Esophagus muscularis mucosa (tissue), 4 donors: ENCODE data around the gene XXYLT1. TPM values are rescaled to one million over a fixed set of nuclear protein-coding genes. Genes with fewer than 3 reads are reported as not detected.

Source experiments
- DNase-seq: peaks from one replicate; pipeline ENCODE4 v3.0.0-alpha.2; 2017; ENCODE audit errors: extremely low spot score
- H3K27ac ChIP-seq, 4 donors: fragments of 200-600 bp; sonication (generic); replicated peaks in 1 of 4; 1 replicate in 3 of 4; 2 replicates in 1 of 4; pipeline ENCODE4 v1.5.1; 2016 to 2019; ENCODE audit warnings: mild to moderate bottlenecking in 1 of 4
- H3K27me3 ChIP-seq, 4 donors: fragments of 200-600 bp; sonication (generic); one replicate each; pipeline versions ENCODE4 v1.5.1 to v1.6.0; 2016 to 2019
- H3K36me3 ChIP-seq, 4 donors: fragments of 200-600 bp; sonication (generic); one replicate each; pipeline ENCODE4 v1.5.1; 2016 to 2019
- H3K4me1 ChIP-seq, 4 donors: fragments of 200-600 bp; sonication (generic); one replicate each; pipeline ENCODE4 v1.5.1; 2016 to 2019
- H3K4me3 ChIP-seq, 4 donors: fragments of 200-600 bp; sonication (generic); 1 replicate in 2 of 4; 2 replicates in 2 of 4; pipeline ENCODE4 v1.5.1; 2016 to 2019; ENCODE audit warnings: mild to moderate bottlenecking in 4 of 4, moderate library complexity in 1 of 4
- H3K9me3 ChIP-seq, 4 donors: fragments of 200-600 bp; sonication (generic); 1 replicate in 3 of 4; 2 replicates in 1 of 4; pipeline ENCODE4 v1.5.1; 2016 to 2019
- CTCF ChIP-seq, 3 experiments: fragments of 200-600 bp in 2 of 3; fragments of 450-650 bp in 1 of 3; sonication (generic) in 2 of 3; IDR thresholded peaks; one replicate each; pipeline ENCODE4 v1.5.1; 2017 to 2019; ENCODE audit warnings: antibody characterized with exemption in 3 of 3, mild to moderate bottlenecking in 2 of 3, moderate library complexity in 1 of 3
- EP300 ChIP-seq: sonication (generic); formaldehyde crosslinking; IDR thresholded peaks from one replicate; pipeline ENCODE4 v1.6.1; 2017; ENCODE audit warnings: antibody characterized with exemption
- POLR2A ChIP-seq: fragments of 450-650 bp; IDR thresholded peaks from one replicate; pipeline ENCODE4 v1.6.1; 2017; ENCODE audit warnings: antibody characterized with exemption, moderate library complexity, mild to moderate bottlenecking, low read depth
- POLR2AphosphoS5 ChIP-seq, 2 donors: sonication (generic); formaldehyde crosslinking; IDR thresholded peaks; one replicate each; pipeline ENCODE4 v1.6.1; 2017; ENCODE audit warnings: antibody characterized with exemption in 2 of 2
- WGBS: methylation state at CpG from one replicate; pipeline ENCODE4 v1.1.5; 2018; 5-methylcytosine and 5-hydroxymethylcytosine counted together
- intact Hi-C: fragments of 100-400 bp; cut with DNase I; formaldehyde crosslinking; loops from one replicate; pipeline ENCODE4 v1.15.1; 2023
- total RNA-seq, 4 donors: library from RNA; depleted of rRNA; stranded (reverse); fragments of >200 nt; gene quantifications; one replicate each; pipeline versions ENCODE4 v1.1.0 to v1.2.1, GENCODE V29; 2016

The XXYLT1 gene, protein sequence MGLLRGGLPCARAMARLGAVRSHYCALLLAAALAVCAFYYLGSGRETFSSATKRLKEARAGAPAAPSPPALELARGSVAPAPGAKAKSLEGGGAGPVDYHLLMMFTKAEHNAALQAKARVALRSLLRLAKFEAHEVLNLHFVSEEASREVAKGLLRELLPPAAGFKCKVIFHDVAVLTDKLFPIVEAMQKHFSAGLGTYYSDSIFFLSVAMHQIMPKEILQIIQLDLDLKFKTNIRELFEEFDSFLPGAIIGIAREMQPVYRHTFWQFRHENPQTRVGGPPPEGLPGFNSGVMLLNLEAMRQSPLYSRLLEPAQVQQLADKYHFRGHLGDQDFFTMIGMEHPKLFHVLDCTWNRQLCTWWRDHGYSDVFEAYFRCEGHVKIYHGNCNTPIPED
- total RNA-seq = 10 to 100 TPM in 3 of 4 donors, 1 to 10 TPM in 1; 8.8 to 18.5 (median 13.9) TPM

- peak; percentile 94 for DNase-seq
- no peaks in the 10 kb centered on the region for H3K27me3 ChIP-seq
Observed at GRCh38 chr3:195270817-195271409, at the start of gene XXYLT1. TSS of gene XXYLT1 (minus strand) at chr3:195271159. CDS start at chr3:195271058, 101 bp downstream.

DNA sequence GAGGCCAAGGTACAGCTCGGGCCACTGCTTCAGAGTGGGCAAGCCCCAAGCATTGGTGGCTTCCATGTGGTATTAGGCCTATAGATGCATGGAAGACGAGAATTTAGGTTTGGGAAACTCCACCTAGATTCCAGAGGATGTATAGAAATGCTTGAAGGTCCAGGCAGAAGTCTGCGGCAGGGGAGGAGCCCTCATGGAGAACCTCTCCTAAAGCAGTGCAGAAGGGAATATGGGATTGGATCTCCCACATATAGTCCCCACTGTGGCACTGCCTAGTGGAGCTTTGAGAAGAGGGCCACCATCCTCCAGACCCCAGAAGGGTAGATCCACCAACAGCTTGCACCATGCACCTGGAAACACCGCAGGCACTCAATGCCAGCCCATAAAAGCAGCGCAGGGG is 48.1 kb upstream of the XXYLT1 start:
- no peaks in the 10 kb centered on the region for H3K9me3 ChIP-seq
- no peaks in the 10 kb centered on the region for H3K4me1 ChIP-seq
- no peak for DNase-seq
- no peak overlapping the region for H3K27ac ChIP-seq
- H3K27me3 ChIP-seq = no peaks in the 10 kb centered on the region
- WGBS = 100% methylated on average over 3 of the region's 5 CpGs
- H3K36me3 ChIP-seq = peaks cover 9 to 28% (median 18%) of the 10 kb centered on the region in 4 donors
- intact Hi-C loops = no loop called here
- no peak overlapping the region for H3K4me3 ChIP-seq
- TF ChIP-seq POLR2A (no peak), EP300 (no peak), CTCF (IDR thresholded peaks at IDR 0.05) (no peak), POLR2AphosphoS5 (IDR thresholded peaks at IDR 0.05) (no peak)

More at GRCh38 chr3:195270817-195271409, at the start of gene XXYLT1:
- intact Hi-C loops = loop anchor here (1.0 to 5.0 kb wide), 2 partner anchors 171 to 251 kb away; partner anchors contain the start of gene ACAP2
- Histone ChIP-seq H3K9me3 (no peaks in the 10 kb centered on the region), H3K36me3 (peaks cover 0 to 13% (median 0%) of the 10 kb centered on the region in 4 donors), H3K27ac (peak within 1 kb of the TSS; percentile 85 to 90 (median 86)), H3K4me1 (peaks cover 21 to 30% (median 27%) of the 10 kb centered on the region in 4 donors), H3K4me3 (peak within 1 kb of the TSS; percentile 70 to 90 (median 84))
- no peak for TF ChIP-seq POLR2AphosphoS5 (IDR thresholded peaks at IDR 0.05)
- TF ChIP-seq CTCF (IDR thresholded peaks at IDR 0.05) = peak; percentile 65 to 78 (median 78)
- under 1% methylated on average over 35 of the region's 75 CpGs for WGBS

GRCh38 chr3:195312714-195313113 is 41.8 kb upstream of the XXYLT1 start:
- TF ChIP-seq CTCF (IDR thresholded peaks at IDR 0.05) (no peak), POLR2A (no peak), POLR2AphosphoS5 (IDR thresholded peaks at IDR 0.05) (no peak), EP300 (no peak)
- no peaks in the 10 kb centered on the region for H3K27me3 ChIP-seq
- intact Hi-C loops = no loop called here
- WGBS = 71% methylated on average over 6 of the region's 6 CpGs
- no peak overlapping the region for H3K4me3 ChIP-seq
- DNase-seq = no peak
- H3K36me3 ChIP-seq = peaks cover 0 to 5% (median 0%) of the 10 kb centered on the region in 4 donors
- no peaks in the 10 kb centered on the region for H3K9me3 ChIP-seq
- no peaks in the 10 kb centered on the region for H3K4me1 ChIP-seq
- H3K27ac ChIP-seq = no peak overlapping the region

GRCh38 chr3:195307711-195308110 is 36.8 kb upstream of the XXYLT1 start:
- H3K27me3 ChIP-seq = no peaks in the 10 kb centered on the region
- no peaks in the 10 kb centered on the region for H3K4me1 ChIP-seq
- TF ChIP-seq POLR2A (no peak), POLR2AphosphoS5 (IDR thresholded peaks at IDR 0.05) (no peak), CTCF (IDR thresholded peaks at IDR 0.05) (no peak), EP300 (no peak)
- peaks cover 0 to 37% (median 14%) of the 10 kb centered on the region in 4 donors for H3K36me3 ChIP-seq
- no peak overlapping the region for H3K4me3 ChIP-seq
- no peak overlapping the region for H3K27ac ChIP-seq
- intact Hi-C loops = no loop called here
- H3K9me3 ChIP-seq = no peaks in the 10 kb centered on the region
- no peak for DNase-seq
